Breast epithelium (tissue), 4 donors: ENCODE results near the gene UNC5B. TPM values are rescaled to one million over a fixed set of nuclear protein-coding genes. Genes with fewer than 3 reads are reported as not detected.

ENCODE experiments used
- DNase-seq, 2 donors: peaks; one replicate each; pipeline ENCODE4 v3.0.0-alpha.2; 2019; ENCODE audit warnings: low spot score in 2 of 2
- H3K27ac ChIP-seq, 2 donors: fragments of 200-600 bp; sonication (generic) in 1 of 2; one replicate each; pipeline ENCODE4 v1.5.1; 2016 to 2019; ENCODE audit warnings: mild to moderate bottlenecking in 1 of 2
- H3K27me3 ChIP-seq, 2 donors: fragments of 200-600 bp; sonication (generic) in 1 of 2; one replicate each; pipeline versions ENCODE4 v1.5.1 to v1.6.0; 2017 to 2019; ENCODE audit warnings: control low read depth in 1 of 2, mild to moderate bottlenecking in 1 of 2
- H3K36me3 ChIP-seq: fragments of 200-600 bp; one replicate; pipeline ENCODE4 v1.5.1; 2019
- H3K4me1 ChIP-seq, 2 donors: fragments of 200-600 bp; sonication (generic); one replicate each; pipeline ENCODE4 v1.5.1; 2016 to 2019; ENCODE audit warnings: control low read depth in 1 of 2
- H3K4me3 ChIP-seq, 3 donors: fragments of 200-600 bp; sonication (generic); 1 replicate in 2 of 3; 2 replicates in 1 of 3; pipeline ENCODE4 v1.5.1; 2016 to 2019; ENCODE audit warnings: mild to moderate bottlenecking in 3 of 3, moderate library complexity in 2 of 3
- H3K9me3 ChIP-seq, 2 donors: fragments of 200-600 bp; sonication (generic) in 1 of 2; one replicate each; pipeline ENCODE4 v1.5.1; 2016 to 2019; ENCODE audit warnings: control low read depth in 1 of 2
- CTCF ChIP-seq, 3 donors: fragments of 450-650 bp; IDR thresholded peaks; one replicate each; pipeline ENCODE4 v1.5.1; 2016 to 2017; ENCODE audit warnings: antibody characterized with exemption in 3 of 3, mild to moderate bottlenecking in 3 of 3, moderate library complexity in 3 of 3
- POLR2A ChIP-seq: fragments of 450-650 bp; IDR thresholded peaks from one replicate; pipeline ENCODE4 v1.6.1; 2016; ENCODE audit warnings: antibody characterized with exemption, mild to moderate bottlenecking, moderate library complexity
- POLR2AphosphoS5 ChIP-seq, 3 donors: sonication (generic); formaldehyde crosslinking; IDR thresholded peaks; one replicate each; pipeline ENCODE4 v1.6.1; 2017; ENCODE audit warnings: antibody characterized with exemption in 3 of 3
- intact Hi-C: fragments of 100-400 bp; cut with DNase I; formaldehyde crosslinking; loops from one replicate; pipeline ENCODE4 v1.15.1; 2023; ENCODE audit warnings: low total_unique reads
- total RNA-seq, 3 donors: library from RNA; depleted of rRNA; stranded (reverse); fragments of >200 nt; gene quantifications; one replicate each; pipeline ENCODE4 v1.1.0, GENCODE V29; 2016

Gene UNC5B
- total RNA-seq, 3 donors from 2014 or later = 0.80 to 4.9 (median 3.5) TPM

- H3K36me3 ChIP-seq = no peaks in the 10 kb centered on the region
- no peak overlapping the region for H3K27ac ChIP-seq
- TF ChIP-seq POLR2A (no peak), POLR2AphosphoS5 (IDR thresholded peaks at IDR 0.05) (no peak), CTCF (IDR thresholded peaks at IDR 0.05) (no peak)
- H3K27me3 ChIP-seq = peaks cover 3 to 13% of the 10 kb centered on the region in 2 donors
- intact Hi-C loops = no loop called here
- H3K4me3 ChIP-seq = peak overlapping the region in 1 of 3 donors; percentile 90
- peaks cover 6 to 9% of the 10 kb centered on the region in 2 donors for H3K4me1 ChIP-seq
- peak in 1 of 2 donors; percentile 24 for DNase-seq
- no peaks in the 10 kb centered on the region for H3K9me3 ChIP-seq
Measured at GRCh38 chr10:71214641-71215559, 2.5 kb downstream of the UNC5B start.

- no peak for TF ChIP-seq POLR2AphosphoS5 (IDR thresholded peaks at IDR 0.05)
- TF ChIP-seq CTCF (IDR thresholded peaks at IDR 0.05) = no peak
- no peak for TF ChIP-seq POLR2A
- H3K4me1 ChIP-seq = peaks cover 6 to 9% of the 10 kb centered on the region in 2 donors
- peaks cover 0 to 3% of the 10 kb centered on the region in 2 donors for H3K27me3 ChIP-seq
- peak overlapping the region in 1 of 2 donors; percentile 66 for H3K27ac ChIP-seq
- DNase-seq = no peak
- no peak overlapping the region for H3K4me3 ChIP-seq
- no peaks in the 10 kb centered on the region for H3K36me3 ChIP-seq
- H3K9me3 ChIP-seq = no peaks in the 10 kb centered on the region
- intact Hi-C loops = no loop called here
Measured at GRCh38 chr10:71216363-71216695, 4.0 kb downstream of the UNC5B start.

GRCh38 chr10:71216751-71217265, 4.4 kb downstream of the UNC5B start:
- DNase-seq = peak in 1 of 2 donors; percentile 44
- peaks cover 6 to 9% of the 10 kb centered on the region in 2 donors for H3K4me1 ChIP-seq

GRCh38 chr10:71217266-71218045, 5.1 kb downstream of the UNC5B start:
- intact Hi-C loops = no loop called here

More at GRCh38 chr10:71216751-71217265, 4.4 kb downstream of the UNC5B start:
- no peaks in the 10 kb centered on the region for H3K36me3 ChIP-seq
- H3K9me3 ChIP-seq = no peaks in the 10 kb centered on the region
- H3K27ac ChIP-seq = peak overlapping the region; percentile 43 to 66
- TF ChIP-seq POLR2AphosphoS5 (IDR thresholded peaks at IDR 0.05) = no peak
- no peak for TF ChIP-seq CTCF (IDR thresholded peaks at IDR 0.05)
- no peak for TF ChIP-seq POLR2A
- H3K27me3 ChIP-seq = no peaks in the 10 kb centered on the region
- peak overlapping the region; percentile 50 to 81 (median 55) for H3K4me3 ChIP-seq
- intact Hi-C loops = no loop called here

More at GRCh38 chr10:71217266-71218045, 5.1 kb downstream of the UNC5B start:
- H3K27me3 ChIP-seq = no peaks in the 10 kb centered on the region
- no peaks in the 10 kb centered on the region for H3K9me3 ChIP-seq
- no peaks in the 10 kb centered on the region for H3K36me3 ChIP-seq
- peak overlapping the region; percentile 43 to 66 for H3K27ac ChIP-seq
- DNase-seq = peak in 1 of 2 donors; percentile 51
- peak overlapping the region; percentile 50 to 81 (median 55) for H3K4me3 ChIP-seq
- TF ChIP-seq POLR2AphosphoS5 (IDR thresholded peaks at IDR 0.05) (no peak), CTCF (IDR thresholded peaks at IDR 0.05) (no peak), POLR2A (no peak)
- peaks cover 6 to 9% of the 10 kb centered on the region in 2 donors for H3K4me1 ChIP-seq
